ENCODE measurements around the gene NEK10. TPM values are rescaled to one million over a fixed set of nuclear protein-coding genes. Genes with fewer than 3 reads are reported as not detected.

NEK10 gene
- total and polyA plus RNA-seq, 9 of the 15 experiments (the other 6 are each of a cell fraction or from before 2014, with no cell fraction given) = 0.07 TPM; not detected in 8

DNA sequence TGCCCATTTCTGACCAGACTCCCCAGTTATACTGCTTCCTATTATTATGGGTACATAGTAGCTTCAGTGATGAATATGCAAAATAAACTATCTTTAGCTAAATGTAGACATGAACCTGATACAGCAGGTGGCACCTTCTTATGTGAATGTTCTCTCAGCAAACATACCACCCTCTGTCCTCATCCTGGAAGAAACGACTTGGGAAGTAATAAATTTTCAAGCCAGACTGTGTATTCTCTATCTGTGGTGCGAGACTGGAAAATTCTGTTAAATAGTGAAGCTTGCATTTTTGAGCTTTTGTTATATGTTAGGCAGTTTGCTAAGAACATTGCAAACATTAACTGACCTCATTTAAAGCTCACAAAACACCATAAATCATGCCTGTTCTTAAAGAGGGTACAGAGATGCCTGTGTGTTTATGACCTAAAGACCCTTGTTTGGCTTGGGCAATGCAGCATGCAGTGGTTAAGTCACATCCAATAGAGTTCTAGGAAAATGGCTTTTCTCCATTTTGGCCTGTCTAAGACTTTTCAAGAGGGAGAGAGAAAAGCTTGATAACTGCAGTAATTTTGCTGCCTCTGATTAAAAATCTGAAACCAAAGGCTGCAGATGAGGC lies 287.1 kb downstream of the NEK10 start:
- intact Hi-C loops (cut with micrococcal nuclease) (no loop called here), in situ Hi-C loops (cut with MboI) (no loop called here)
- Histone ChIP-seq H3K4me1 (replicated peaks in 1 of 2; ENCODE audit: control insufficient read depth in 2 of 2, insufficient read depth in 2 of 2, low read length in 2 of 2) (no peaks in the 10 kb centered on the region), H3K4me2 (ENCODE audit: insufficient read depth, low read length) (no peak overlapping the region), H3K9me3 (replicated peaks; ENCODE audit: control insufficient read depth, insufficient read depth, low read depth, low read length) (peaks cover 2% of the 10 kb centered on the region; the same call in 1 of the 2 replicates), H3K27me3 (ENCODE audit: control insufficient read depth in 2 of 2, insufficient read depth in 2 of 2, low read length in 2 of 2) (no peaks in the 10 kb centered on the region), H3K79me2 (ENCODE audit: control insufficient read depth, insufficient read depth, low read length) (no peaks in the 10 kb centered on the region), H2AFZ (ENCODE audit: low read depth, low read length) (no peak overlapping the region), H3K36me3 (ENCODE audit: control insufficient read depth, insufficient read depth, low read length) (no peaks in the 10 kb centered on the region), H3K4me3 (no peak overlapping the region), H3K9me1 (ENCODE audit: control insufficient read depth, insufficient read depth, low read length) (no peaks in the 10 kb centered on the region), H4K20me1 (replicated peaks; ENCODE audit: control insufficient read depth, insufficient read depth, low read length) (no peaks in the 10 kb centered on the region), H3K9ac (ENCODE audit: insufficient read depth in 1 of 2, low read depth in 2 of 2, low read length in 2 of 2) (no peak overlapping the region), H3K27ac (ENCODE audit: extremely low read depth, low read depth, low read length) (no peak overlapping the region)
- FAIRE-seq (no peak), DNase-seq (ENCODE audit: extremely low read depth in 1 of 4, low spot score in 3 of 4) (no peak), ATAC-seq (no peak)
- CTCF ChIA-PET (ENCODE audit: low intra/inter-chr PET ratio) = interaction anchor here (0.6 kb wide), 1 partner anchor 452 kb away, joined by 3 read pairs; no protein-coding TSS in a partner anchor
- POLR2A ChIA-PET = no interaction called here
- 0% methylated on average over 2 of the region's 2 CpGs for WGBS (ENCODE audit: insufficient coverage, low coverage, missing lambda C conversion rate)
- no TSS peak for BruUV-seq (replicated peaks)
- TF ChIP-seq E2F3 (CRISPR knock-in tag; IDR thresholded peaks at IDR 0.05) (no peak), TCF7L2 (IDR thresholded peaks at IDR 0.05; ENCODE audit: low read depth, low read length) (no peak), ZNF232 (CRISPR knock-in tag; IDR thresholded peaks at IDR 0.05) (no peak), NFYB (IDR thresholded peaks at IDR 0.05; ENCODE audit: extremely low read depth, insufficient read length) (no peak), SOX6 (IDR thresholded peaks at IDR 0.05) (no peak), HIVEP1 (CRISPR knock-in tag; IDR thresholded peaks at IDR 0.05) (no peak), XRCC3 (IDR thresholded peaks at IDR 0.05) (no peak), HMGN3 (IDR thresholded peaks at IDR 0.05; ENCODE audit: borderline replicate concordance, extremely low read depth, insufficient read length, low read depth, low read length) (no peak), C11orf30 (IDR thresholded peaks at IDR 0.05; ENCODE audit: low read depth) (no peak), ETV6 (IDR thresholded peaks at IDR 0.05; ENCODE audit: borderline replicate concordance in 1 of 2, low read depth in 2 of 2, low read length in 1 of 2) (no peak), ETV6 (CRISPR knock-in tag; IDR thresholded peaks at IDR 0.05; ENCODE audit: borderline replicate concordance) (no peak), POLR2B (IDR thresholded peaks at IDR 0.05; ENCODE audit: low read depth, partially characterized antibody) (no peak), RUNX1 (IDR thresholded peaks at IDR 0.05; ENCODE audit: low read depth) (no peak), ZNF75A (CRISPR knock-in tag; IDR thresholded peaks at IDR 0.05) (no peak)
- TF ChIP-seq, protein P1, sequence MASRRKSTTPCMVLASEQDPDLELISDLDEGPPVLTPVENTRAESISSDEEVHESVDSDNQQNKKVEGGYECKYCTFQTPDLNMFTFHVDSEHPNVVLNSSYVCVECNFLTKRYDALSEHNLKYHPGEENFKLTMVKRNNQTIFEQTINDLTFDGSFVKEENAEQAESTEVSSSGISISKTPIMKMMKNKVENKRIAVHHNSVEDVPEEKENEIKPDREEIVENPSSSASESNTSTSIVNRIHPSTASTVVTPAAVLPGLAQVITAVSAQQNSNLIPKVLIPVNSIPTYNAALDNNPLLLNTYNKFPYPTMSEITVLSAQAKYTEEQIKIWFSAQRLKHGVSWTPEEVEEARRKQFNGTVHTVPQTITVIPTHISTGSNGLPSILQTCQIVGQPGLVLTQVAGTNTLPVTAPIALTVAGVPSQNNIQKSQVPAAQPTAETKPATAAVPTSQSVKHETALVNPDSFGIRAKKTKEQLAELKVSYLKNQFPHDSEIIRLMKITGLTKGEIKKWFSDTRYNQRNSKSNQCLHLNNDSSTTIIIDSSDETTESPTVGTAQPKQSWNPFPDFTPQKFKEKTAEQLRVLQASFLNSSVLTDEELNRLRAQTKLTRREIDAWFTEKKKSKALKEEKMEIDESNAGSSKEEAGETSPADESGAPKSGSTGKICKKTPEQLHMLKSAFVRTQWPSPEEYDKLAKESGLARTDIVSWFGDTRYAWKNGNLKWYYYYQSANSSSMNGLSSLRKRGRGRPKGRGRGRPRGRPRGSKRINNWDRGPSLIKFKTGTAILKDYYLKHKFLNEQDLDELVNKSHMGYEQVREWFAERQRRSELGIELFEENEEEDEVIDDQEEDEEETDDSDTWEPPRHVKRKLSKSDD (conservative IDR thresholded peaks at IDR 0.05; ENCODE audit: low read length) = no peak
